ENCODE measurements around the gene SP110.
"Not testable (repeated sequence)": the region's sequence is repeated elsewhere in the genome, so short reads cannot be mapped to it uniquely, and the experiment has no call there.

SP110 gene

GRCh38 chr2:230219419-230220331 lies at the start of gene SP110:
SP110 (minus strand) TSS chr2:230219984; CDS start chr2:230216927, 3,057 bp downstream.
- peak; percentile 80 for DNase-seq

GRCh38 chr2:230268606-230269243 lies 48.9 kb upstream of the SP110 start:
- DNase-seq: no peak

GRCh38 chr2:230267556-230267955 lies 47.8 kb upstream of the SP110 start:
- DNase-seq: no peak

DNA sequence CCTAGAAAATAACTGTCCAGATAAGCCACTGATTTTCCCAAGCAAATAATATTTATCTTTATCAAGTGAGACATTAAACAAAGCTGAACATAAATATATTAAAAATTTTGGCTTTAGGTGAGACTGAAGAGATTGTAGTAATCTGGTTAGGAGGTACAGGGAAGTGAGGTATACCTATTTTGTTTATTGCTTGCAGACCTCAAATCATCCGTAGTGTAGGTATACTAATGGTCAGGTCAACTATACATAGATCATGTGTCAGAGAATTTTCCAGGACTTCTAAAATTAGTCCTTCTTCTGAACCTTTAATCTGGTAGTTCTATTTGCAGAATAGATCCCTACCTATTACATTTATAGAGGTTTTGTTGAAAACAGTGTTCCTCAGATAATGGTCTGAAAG lies 47.3 kb upstream of the SP110 start:
- no peak for DNase-seq

DNA sequence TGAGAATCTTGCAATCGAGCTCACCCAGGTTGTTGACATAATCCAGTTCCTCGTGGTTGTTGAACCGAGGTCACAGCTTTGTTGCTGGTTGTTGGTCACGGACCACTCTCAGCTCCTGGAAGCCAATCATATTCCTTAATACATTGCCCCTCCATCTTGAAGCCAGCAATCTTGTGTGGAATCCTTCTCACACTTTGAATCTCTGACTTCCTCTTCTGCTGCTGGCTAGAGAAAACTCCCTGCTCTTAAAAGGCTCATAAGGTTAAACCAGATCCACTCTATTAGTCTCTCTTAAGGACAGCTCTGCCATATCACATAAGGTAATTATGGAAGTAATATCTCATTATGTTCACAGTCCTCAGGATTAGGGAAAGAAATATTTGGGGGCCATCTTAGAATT lies 46.9 kb upstream of the SP110 start:
- DNase-seq: no peak

DNA sequence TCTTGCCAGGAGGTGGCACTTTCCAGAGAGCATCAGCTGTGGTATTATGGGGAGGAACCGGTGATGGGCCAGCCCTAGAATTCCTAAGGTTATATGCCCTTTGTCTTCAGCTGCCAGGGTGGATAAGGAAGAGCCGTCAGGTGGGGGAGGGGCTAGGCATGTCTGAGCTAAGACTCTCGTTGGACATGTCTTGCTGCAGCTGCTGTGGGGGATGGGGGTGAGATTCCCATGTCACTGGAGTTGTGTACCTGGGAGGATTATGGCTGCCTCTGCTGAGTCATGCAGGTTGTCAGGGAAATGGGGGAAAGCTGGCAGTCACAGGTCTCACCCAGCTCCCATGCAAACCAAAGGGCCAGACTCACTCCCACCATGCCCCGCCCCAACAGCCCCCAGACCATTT lies 45.2 kb upstream of the SP110 start:
- not testable (repeated sequence) for DNase-seq

- peak; percentile 4 for DNase-seq
These were observed 42.5 kb upstream of the SP110 start for GRCh38 chr2:230262246-230262645.

- no peak for DNase-seq
These were observed 38.7 kb upstream of the SP110 start for GRCh38 chr2:230258483-230258882.

DNA sequence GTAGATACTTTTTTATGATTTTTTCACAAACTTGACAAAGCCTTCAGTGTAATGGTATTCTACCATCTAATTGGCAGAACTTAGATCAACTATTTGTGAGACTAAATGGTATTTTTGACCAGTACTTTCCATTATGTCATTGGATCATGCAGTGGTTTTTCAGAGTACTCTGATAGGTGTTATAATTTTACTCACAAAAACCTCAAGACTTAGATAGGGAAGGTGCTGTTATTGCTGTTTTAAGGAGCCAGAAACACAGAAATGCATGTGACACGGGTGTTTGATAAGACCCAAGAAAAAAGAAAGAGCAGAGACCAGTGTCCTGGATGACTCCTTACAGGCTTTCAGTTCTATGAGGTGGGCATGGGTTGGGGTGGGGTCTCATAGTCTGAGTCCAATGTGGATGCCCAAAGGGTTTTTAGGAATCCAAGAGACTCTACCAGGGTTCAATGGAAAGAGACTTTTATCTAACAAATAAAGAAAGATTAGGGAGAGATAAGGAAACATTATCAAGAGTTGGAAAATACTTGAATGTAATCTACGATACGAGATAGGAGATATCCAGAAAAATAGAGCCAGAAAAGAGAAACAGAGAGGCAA lies 37.0 kb upstream of the SP110 start:
- DNase-seq: no peak

DNA sequence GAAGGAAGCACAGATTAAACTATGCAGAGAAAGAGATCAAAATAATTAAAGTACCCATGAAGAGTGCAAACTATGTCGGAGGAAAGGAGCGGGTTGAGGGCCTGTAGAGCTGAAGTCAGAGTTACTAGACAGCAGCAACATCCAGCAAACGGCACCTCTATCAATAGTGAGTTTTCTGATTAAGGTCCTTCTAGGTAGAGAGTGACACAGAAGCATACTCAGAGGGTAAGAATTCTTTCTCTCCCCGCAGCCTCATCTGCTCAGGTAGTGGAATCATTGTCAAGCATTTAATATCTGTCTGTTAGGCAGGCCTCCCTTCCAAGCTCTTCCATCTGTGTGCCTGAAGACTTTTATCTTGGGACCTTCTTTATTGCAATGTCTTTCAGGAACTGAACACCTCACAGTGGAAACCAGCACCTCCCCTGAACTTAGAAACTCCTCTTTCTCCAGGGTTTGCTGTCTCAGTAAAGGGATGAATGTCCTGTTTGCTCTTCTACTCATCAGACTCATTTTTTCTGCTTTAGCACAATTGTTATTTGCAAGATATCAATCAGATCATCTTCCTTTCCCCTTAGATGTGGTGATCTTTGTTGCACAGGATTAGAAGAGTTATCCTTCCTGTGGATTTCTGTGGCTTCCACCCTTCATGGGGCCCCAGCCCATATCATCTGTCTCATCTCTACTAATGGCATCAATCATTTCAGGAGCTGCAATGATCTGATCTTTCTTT lies 34.5 kb upstream of the SP110 start:
- DNase-seq: peak; percentile 56

DNA sequence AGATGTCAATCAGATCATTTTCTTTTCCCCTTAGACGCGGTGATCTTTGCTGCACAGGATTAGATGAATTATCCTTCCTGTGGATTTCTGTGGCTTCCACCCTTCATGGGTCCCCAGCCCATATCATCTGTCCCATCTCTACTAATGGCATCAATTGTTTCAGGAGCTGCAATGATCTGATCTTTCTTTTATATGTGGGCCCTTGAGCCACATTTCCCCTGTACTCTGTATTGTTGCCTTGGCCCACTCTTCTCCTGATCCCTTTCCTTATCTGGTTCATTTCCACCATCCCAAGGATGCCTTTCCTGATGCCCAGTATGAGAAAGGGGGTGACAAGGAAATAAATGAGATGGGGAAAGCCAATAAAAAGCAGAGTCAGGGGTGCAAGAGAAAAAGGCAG lies 30.4 kb upstream of the SP110 start:
- DNase-seq: no peak

DNA sequence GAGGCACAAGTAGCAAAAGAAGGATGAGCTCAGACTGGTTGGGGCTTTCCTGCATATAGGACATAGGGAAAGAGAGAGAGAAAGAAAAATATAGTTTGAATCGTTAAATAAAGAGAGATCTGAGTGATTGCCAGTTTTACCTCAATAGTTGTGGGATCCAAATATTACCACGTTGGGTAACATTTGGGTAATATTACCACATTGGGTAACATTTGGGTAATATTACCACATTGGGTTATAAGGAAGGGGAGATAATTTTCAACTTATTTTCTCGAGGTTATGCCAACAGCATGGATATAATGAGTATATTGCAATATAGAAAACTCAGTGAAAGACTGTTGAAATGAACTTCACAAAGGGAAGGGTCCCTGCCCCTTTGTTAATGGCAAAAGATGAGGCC lies 26.4 kb upstream of the SP110 start:
- DNase-seq: no peak

GRCh38 chr2:230244211-230244610 lies 24.4 kb upstream of the SP110 start:
- no peak for DNase-seq

- no peak for DNase-seq
These were observed 15.1 kb upstream of the SP110 start for GRCh38 chr2:230234845-230235244.

DNA sequence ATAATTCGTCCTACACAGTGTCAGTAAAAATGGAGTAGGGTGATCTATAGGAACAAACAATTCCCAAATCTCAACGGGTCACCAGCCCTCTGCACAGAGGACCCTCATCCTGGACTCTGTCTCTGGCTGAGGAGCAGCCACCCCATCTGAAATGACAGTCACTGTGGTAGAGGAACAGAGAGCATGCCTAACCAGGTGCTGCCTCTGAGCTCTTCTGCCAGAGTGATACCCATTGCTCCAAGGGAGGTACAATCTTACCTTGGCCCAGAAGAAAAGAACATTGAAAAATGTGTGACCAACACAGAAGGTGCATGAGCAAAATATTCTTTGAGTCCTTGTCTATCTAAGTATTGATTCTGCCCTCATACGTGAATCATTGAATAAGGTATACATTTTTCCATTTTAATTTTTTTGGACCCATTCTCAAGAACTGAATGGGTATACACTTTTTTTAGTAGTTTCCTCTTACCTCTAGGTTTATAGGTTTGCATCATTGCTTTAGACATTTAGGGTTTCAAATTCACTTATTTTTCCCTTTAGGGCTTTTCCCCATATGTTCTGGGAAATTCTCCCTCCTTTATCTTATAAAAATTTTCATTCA lies 14.4 kb upstream of the SP110 start:
- no peak for DNase-seq

GRCh38 chr2:230231251-230231650 lies 11.5 kb upstream of the SP110 start:
- no peak for DNase-seq

GRCh38 chr2:230230496-230231200 lies 10.9 kb upstream of the SP110 start:
- no peak for DNase-seq

DNA sequence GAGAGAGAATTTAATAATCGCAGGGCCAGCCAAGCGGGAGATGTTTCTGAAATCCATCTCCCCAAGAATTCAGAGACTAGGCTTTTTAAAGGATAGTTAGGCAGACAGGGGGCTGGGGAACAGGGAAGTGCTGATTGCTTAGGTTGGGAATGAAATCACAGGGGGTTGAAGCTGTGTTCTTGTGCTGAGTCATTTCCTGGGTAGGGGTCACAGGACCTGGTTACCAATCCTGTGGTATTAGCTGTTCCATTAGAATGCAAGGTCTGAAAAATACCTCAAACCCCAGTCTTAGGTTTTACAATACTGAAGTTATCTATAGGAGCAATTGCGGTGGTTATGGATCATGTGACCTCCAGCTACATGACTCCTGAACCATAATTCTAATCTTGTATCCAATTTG lies 10.3 kb upstream of the SP110 start:
- DNase-seq: no peak

DNA sequence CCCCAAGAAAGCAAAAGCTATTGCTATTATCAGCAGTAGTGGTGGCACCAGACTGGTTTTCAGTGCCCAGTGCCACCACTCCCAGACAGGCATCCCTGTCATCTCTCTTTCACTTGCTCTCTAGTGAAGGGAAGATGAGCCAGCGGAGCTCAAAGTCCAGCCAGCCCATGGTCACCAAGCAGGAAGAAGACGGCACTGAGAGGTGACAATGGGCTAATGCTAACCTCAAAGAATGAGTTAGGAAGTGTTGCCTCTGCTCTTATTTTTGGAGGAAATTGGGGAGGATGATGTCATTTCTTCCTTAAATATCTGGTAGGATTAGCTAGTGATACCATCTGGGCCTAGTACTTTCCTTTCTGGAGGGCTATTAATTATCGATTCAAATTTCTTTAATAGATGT lies 7.4 kb upstream of the SP110 start:
- DNase-seq: peak; percentile 23

- no peak for DNase-seq
These were observed 6.3 kb upstream of the SP110 start for GRCh38 chr2:230226051-230226551.

- peak; percentile 84 for DNase-seq
These were observed 5.7 kb upstream of the SP110 start, which contains the start of gene SP140 for GRCh38 chr2:230225486-230225885. SP140 (plus strand) TSS chr2:230225736; CDS start chr2:230225845, 109 bp downstream.

- no peak for DNase-seq
These were observed 4.7 kb upstream of the SP110 start for GRCh38 chr2:230224458-230224857.
